Stimulated activated naive CD8-positive, alpha-beta T cell treated with anti-CD3 and anti-CD28 coated beads, Interleukin-15, Interleukin-2, amounts not matched to agents 100 ng/mL and 50 ng/mL, for 24 hours (primary cell): Measurements from ENCODE around the gene HDC.
A peak's percentile ranks its signal among the peaks of the same experiment; 100 is the strongest.

Experiments used
- H3K27ac Mint-ChIP-seq: one replicate; pipeline ENCODE4 v1.8.0; 2021; ENCODE audit warnings: mild to moderate bottlenecking, mixed read lengths
- H3K27me3 Mint-ChIP-seq: one replicate; pipeline ENCODE4 v1.8.0; 2021; ENCODE audit warnings: mixed read lengths
- H3K36me3 Mint-ChIP-seq: one replicate; pipeline ENCODE4 v1.8.0; 2021; ENCODE audit warnings: low read depth, mixed read lengths
- H3K4me1 Mint-ChIP-seq: one replicate; pipeline ENCODE4 v1.8.0; 2021; ENCODE audit warnings: low read depth, mixed read lengths
- H3K4me3 Mint-ChIP-seq: one replicate; pipeline ENCODE4 v1.8.0; 2021; ENCODE audit warnings: mild to moderate bottlenecking, mixed read lengths
- H3K9me3 Mint-ChIP-seq: one replicate; pipeline ENCODE4 v1.8.0; 2021; ENCODE audit warnings: mixed read lengths

Gene HDC

DNA sequence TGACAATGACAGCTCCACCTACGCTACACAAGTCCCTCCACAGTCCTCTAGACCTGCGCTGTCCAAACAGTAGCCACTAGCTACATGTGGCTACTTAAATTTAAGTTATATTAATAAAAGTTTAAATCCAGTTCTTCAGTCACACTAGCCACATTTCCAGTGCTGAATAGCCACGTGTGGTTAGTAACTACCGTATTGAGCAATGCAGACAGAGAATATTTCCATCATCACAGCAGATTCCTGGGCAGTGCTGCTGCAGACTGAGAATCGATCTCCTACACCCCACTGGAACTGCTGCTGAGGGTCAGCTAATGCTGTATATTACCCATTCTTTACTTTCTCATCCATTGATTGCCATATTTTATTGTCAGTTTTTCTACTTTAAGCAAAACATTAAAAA, 40.9 kb downstream of the HDC start:
- H3K27ac Mint-ChIP-seq: no peak overlapping the region

DNA sequence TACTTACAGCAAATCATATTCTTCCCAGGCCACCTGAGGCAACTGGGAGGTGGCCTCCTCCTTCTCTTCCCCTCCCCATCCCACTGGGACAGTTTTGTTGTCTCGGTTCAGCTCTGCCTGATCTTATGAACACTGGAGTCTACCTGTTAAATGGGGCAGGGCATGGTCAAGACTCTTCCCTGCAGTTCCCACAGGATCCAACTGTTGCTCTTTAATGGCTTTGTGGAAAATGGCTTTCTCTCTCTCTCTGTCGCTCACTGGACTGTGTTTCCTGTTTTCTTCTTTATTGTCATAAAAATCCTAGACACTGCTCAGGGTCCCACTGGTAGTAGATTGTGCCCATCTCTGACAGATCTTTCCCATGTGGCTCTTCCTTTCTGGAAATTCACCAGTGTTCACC, 43.3 kb downstream of the HDC start:
- no peak overlapping the region for H3K27ac Mint-ChIP-seq
- H3K36me3 Mint-ChIP-seq: no peaks in the 10 kb centered on the region
- H3K4me1 Mint-ChIP-seq: peaks cover 15% of the 10 kb centered on the region
- no peaks in the 10 kb centered on the region for H3K9me3 Mint-ChIP-seq
- H3K4me3 Mint-ChIP-seq: no peak overlapping the region
- H3K27me3 Mint-ChIP-seq: no peaks in the 10 kb centered on the region

More for the DNA sequence above, 40.9 kb downstream of the HDC start:
- H3K4me3 Mint-ChIP-seq: no peak overlapping the region
- no peaks in the 10 kb centered on the region for H3K9me3 Mint-ChIP-seq
- H3K36me3 Mint-ChIP-seq: peaks cover 10% of the 10 kb centered on the region
- peaks cover 6% of the 10 kb centered on the region for H3K4me1 Mint-ChIP-seq
- H3K27me3 Mint-ChIP-seq: no peaks in the 10 kb centered on the region

DNA sequence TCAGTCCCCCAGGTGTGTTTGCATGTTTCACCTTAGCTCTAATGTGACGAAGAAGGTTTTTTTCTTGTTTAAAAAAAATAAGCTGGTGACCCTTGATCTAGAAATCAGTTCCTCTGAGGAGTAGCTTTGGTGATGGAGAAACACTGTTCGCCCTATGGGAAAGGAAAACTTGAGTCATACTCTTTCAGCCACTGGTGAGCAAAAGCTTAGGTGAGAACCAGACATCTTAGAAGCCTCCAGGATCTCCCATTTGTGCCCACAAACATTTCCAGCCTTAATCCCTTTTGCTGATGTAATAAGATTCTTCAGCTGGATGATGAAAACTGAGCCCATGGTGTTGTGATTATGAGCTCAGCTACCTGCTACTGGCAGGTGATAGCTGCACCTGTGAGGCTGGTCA, 45.7 kb downstream of the HDC start:
- Mint-ChIP-seq H3K4me1 (peaks cover 15% of the 10 kb centered on the region), H3K9me3 (no peaks in the 10 kb centered on the region), H3K27me3 (peaks cover 6% of the 10 kb centered on the region), H3K27ac (peak overlapping the region; percentile 8), H3K4me3 (no peak overlapping the region), H3K36me3 (no peaks in the 10 kb centered on the region)

DNA sequence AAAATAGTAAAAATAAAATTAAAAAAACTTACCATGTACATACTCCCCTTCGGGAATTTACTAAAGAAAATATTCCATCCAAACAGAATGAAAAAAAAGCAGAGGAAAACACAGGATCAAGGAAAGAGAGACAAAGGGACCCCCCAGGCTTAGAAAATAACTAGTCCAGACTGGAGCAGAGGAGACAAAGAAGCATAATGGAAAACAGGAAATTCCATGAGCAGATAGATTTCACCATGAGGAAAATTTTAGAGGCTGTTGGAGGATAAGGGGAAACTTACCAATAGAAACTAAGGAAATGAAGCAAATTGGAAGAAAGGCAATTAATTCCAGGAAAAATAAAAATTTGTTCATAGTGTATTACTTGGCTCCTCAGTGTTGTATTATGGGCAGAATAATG, 46.8 kb downstream of the HDC start:
- peaks cover 11% of the 10 kb centered on the region for H3K27me3 Mint-ChIP-seq
- H3K36me3 Mint-ChIP-seq: no peaks in the 10 kb centered on the region
- no peak overlapping the region for H3K4me3 Mint-ChIP-seq
- no peak overlapping the region for H3K27ac Mint-ChIP-seq
- peaks cover 15% of the 10 kb centered on the region for H3K4me1 Mint-ChIP-seq
- H3K9me3 Mint-ChIP-seq: no peaks in the 10 kb centered on the region

DNA sequence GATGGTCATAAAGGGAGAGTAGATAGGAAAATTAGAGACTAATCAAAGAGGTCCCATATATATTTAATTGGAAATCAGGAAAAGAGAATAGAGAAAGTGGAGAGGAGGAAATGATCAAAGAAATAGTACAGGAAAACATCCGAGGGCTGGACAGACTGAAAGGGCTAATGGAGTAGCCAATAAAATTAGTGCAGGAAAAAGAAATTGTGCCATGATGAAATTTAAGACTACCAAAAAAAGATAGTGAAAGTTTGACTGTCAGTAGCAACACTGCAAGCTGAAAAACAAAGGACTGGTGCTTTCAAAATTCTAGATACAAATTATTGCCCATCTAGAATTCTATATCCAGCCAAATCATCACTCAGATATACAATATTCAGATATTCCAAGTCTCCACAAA, 47.2 kb downstream of the HDC start:
- no peak overlapping the region for H3K27ac Mint-ChIP-seq
- no peak overlapping the region for H3K4me3 Mint-ChIP-seq
- H3K27me3 Mint-ChIP-seq: peaks cover 13% of the 10 kb centered on the region

DNA sequence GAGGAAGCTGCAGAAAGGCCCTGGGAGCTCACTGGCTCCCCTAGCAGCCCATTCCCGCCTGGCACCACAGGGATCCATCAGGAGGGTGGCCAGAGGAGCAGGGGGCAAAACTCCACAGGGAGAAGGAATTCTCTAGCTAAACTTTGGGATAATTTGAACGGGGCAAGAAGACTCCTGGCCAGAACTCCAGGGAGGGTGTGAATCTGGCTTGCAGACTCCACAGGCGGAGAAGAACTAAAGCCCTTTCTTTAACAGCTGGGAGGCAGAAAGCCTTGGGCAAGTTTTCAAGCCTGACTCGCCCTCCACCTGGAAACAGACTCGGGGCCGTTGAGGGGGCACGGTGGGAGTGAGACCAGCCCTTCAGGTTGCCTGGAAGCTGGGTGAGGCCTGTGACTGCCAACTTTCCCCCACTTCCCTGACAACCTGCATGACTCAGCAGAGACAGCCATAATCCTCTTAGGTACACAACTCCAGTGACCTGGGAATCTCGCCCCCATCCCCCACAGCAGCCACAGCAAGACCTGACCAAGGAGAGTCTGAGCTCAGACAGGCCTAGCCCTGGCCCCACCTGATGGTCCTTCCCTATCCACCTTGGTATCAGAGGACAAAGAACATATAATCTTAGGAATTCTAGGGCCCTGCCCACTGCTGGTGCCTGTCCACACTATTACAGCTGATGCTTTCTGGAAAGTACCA, 54.9 kb downstream of the HDC start:
- no peaks in the 10 kb centered on the region for H3K4me1 Mint-ChIP-seq
- H3K27ac Mint-ChIP-seq: no peak overlapping the region
- H3K36me3 Mint-ChIP-seq: peaks cover 37% of the 10 kb centered on the region
- H3K27me3 Mint-ChIP-seq: peaks cover 21% of the 10 kb centered on the region
- peaks cover 10% of the 10 kb centered on the region for H3K9me3 Mint-ChIP-seq
- H3K4me3 Mint-ChIP-seq: no peak overlapping the region

More for the DNA sequence above, 47.2 kb downstream of the HDC start:
- peaks cover 15% of the 10 kb centered on the region for H3K4me1 Mint-ChIP-seq
- no peaks in the 10 kb centered on the region for H3K9me3 Mint-ChIP-seq
- no peaks in the 10 kb centered on the region for H3K36me3 Mint-ChIP-seq

DNA sequence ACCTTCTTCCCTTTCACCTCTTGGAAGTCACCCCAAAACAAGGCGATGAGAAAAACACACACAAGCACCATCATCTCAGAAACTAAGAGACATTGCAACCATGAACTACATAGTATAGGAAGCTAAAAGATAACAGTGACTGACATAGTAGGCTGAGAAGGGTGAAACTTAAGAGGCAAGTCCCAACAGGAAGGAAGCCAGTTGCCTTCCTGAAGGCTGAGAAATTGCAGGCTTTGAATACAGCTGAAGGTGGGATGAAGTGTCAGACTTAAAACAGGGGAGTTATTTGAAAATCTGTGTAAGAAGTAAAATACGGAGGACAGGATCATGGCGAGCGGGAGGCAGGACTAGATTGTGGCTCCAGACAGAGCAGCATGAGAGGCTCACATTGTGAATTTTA, 55.7 kb downstream of the HDC start:
- H3K27me3 Mint-ChIP-seq: peaks cover 20% of the 10 kb centered on the region
- peaks cover 43% of the 10 kb centered on the region for H3K36me3 Mint-ChIP-seq
- no peak overlapping the region for H3K27ac Mint-ChIP-seq
- peaks cover 10% of the 10 kb centered on the region for H3K9me3 Mint-ChIP-seq
- H3K4me3 Mint-ChIP-seq: no peak overlapping the region
- H3K4me1 Mint-ChIP-seq: no peaks in the 10 kb centered on the region

DNA sequence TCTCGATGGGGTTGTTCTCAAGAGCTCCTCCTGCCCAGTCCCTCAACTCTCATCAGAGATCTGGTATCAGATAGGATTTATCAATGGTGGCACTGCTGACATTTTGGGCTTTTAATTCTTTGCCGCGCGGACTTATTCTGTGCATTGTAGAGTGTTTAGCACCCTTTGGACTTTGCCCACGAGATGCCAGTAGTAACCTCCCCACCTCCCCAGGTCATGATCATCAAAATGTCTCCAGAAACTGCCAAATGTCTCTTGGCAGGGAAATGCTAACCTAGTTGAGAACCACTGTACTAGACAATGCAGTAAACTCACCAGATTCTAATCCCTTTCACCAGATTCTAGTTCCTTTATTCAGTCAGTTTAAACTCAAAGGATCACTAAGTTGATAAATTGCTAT, 59.5 kb downstream of the HDC start:
- H3K36me3 Mint-ChIP-seq: peaks cover 53% of the 10 kb centered on the region
- no peaks in the 10 kb centered on the region for H3K9me3 Mint-ChIP-seq

DNA sequence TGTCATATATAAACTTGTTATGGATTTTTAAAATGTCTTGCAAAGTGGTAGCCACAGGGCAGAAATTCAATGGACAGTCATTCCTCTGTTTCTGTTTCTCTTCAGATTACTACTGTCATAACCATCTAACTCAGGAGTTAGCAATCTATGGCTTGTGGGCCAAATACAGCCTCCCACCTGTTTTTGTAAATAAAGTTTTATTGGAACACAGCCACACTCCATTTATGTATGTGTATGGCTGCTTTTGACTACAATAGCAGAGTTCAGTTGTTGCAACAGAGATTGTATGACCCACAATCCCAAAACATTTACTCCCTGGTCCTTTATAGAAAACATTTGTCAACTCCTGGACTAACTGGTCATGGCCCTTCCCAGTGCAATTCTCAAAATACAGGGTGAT, 63.5 kb downstream of the HDC start:
- H3K4me3 Mint-ChIP-seq: no peak overlapping the region
- H3K36me3 Mint-ChIP-seq: peaks cover 38% of the 10 kb centered on the region
- H3K4me1 Mint-ChIP-seq: no peaks in the 10 kb centered on the region
- no peak overlapping the region for H3K27ac Mint-ChIP-seq
- no peaks in the 10 kb centered on the region for H3K9me3 Mint-ChIP-seq
- no peaks in the 10 kb centered on the region for H3K27me3 Mint-ChIP-seq

More for the DNA sequence above, 59.5 kb downstream of the HDC start:
- Mint-ChIP-seq H3K4me3 (no peak overlapping the region), H3K27me3 (no peaks in the 10 kb centered on the region), H3K27ac (no peak overlapping the region), H3K4me1 (no peaks in the 10 kb centered on the region)

DNA sequence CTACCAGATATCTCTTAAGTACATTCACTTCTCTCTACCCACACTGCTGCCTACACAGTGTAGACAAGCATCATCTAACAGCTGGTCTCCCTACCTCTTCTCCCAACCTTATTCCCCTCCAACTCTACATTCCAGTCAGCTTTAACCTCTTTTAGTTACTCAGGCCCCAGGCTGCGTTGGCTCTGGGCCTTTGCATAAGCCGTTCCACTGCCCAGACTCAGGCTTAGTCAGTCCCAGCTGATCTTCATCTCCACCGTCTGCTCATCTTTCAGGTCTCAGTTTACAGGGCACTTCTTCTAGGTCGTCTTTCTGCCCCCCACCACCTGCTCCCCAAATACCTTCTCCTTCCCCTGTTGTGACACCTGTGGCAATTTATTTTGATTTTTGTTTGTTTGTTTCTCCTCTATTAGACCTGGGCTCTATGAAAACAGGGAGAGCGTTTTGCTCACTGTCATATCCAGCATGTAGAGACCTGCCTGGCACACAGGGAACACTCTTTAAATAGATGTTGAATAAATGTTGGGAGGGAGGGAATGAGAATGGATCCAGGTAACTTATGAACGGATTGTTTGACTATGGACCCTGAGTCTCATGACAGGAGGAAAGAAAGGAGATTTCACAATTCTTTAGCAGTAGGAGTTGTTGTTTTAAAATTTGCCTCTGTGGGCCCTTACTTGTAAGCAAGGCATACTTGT, 72.5 kb downstream of the HDC start:
- Mint-ChIP-seq H3K36me3 (peaks cover 10% of the 10 kb centered on the region), H3K9me3 (no peaks in the 10 kb centered on the region), H3K27me3 (no peaks in the 10 kb centered on the region), H3K27ac (no peak overlapping the region), H3K4me1 (peaks cover 4% of the 10 kb centered on the region), H3K4me3 (no peak overlapping the region)

DNA sequence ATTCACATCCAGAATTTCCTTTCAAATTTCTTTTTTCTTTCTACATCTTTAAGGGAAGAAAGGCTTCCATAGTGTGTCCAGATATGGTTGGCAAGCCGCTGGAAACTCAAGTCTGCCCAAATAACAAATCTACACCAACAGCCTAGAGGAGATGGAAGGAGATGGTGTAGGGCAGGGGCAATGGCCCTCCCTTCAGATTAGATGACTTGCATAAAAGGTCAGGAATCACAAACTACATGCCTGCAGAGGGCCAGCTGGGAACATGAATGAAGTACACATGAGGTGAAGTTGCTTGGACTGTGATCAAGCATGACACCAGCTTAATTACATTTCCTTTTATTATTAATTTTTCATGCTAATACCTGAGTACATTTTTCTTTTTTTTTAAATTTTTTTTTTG, 73.4 kb downstream of the HDC start:
- Mint-ChIP-seq H3K36me3 (peaks cover 14% of the 10 kb centered on the region), H3K9me3 (no peaks in the 10 kb centered on the region), H3K27me3 (no peaks in the 10 kb centered on the region), H3K4me3 (no peak overlapping the region), H3K4me1 (peaks cover 4% of the 10 kb centered on the region), H3K27ac (no peak overlapping the region)
